Caco-2 (cell line): ENCODE measurements around the gene LRRC51. TPM values are rescaled to one million over a fixed set of nuclear protein-coding genes. Genes with fewer than 3 reads are reported as not detected.

Experiments used
- BruUV-seq: library from RNA; stranded (reverse); fragments of 400-500 nt; replicated peaks from 2 replicates; lab custom pipeline; 2021; lab: Mats Ljungman, UMichigan
- CTCF ChIA-PET: fragments of 300-600 bp; sonication (Branson Sonifier 250); formaldehyde crosslinking; loops from one replicate; lab custom pipeline; 2022; ENCODE audit warnings: antibody characterized with exemption; lab: Charles Lee
- POLR2A ChIA-PET: fragments of 300-600 bp; sonication (Branson Sonifier 250); formaldehyde crosslinking; loops from one replicate; lab custom pipeline; 2022; ENCODE audit warnings: antibody characterized with exemption; lab: Charles Lee
- DNase-seq, 2 experiments: peaks; one replicate each; pipeline versions ENCODE4 v3.0.0 to v3.0.0-alpha.2; 2020 to 2022
- H3K27me3 ChIP-seq: replicated peaks from 2 replicates; pipeline ENCODE4 v1.6.0; 2011; ENCODE audit warnings: low read length; ENCODE audit not compliant: control insufficient read depth, insufficient read depth
- H3K36me3 ChIP-seq: 2 replicates; pipeline ENCODE4 v1.5.1; 2011; ENCODE audit warnings: low read length; ENCODE audit not compliant: control insufficient read depth, insufficient read depth
- H3K4me1 ChIP-seq: fragments of 250-450 bp; sonication (Bioruptor Pico); 2 replicates; pipeline ENCODE4 v1.5.1; 2020; ENCODE audit warnings: mild to moderate bottlenecking
- H3K4me3 ChIP-seq: 2 replicates; pipeline ENCODE4 v1.5.1; 2011; ENCODE audit warnings: low read depth, mild to moderate bottlenecking, control low read depth, low read length
- H3K9me3 ChIP-seq: fragments of 250-450 bp; sonication (Bioruptor Pico); 2 replicates; pipeline ENCODE4 v1.5.1; 2020; ENCODE audit warnings: mild to moderate bottlenecking, moderate library complexity
- H3K27ac Mint-ChIP-seq: one replicate; pipeline ENCODE4 v1.8.0; 2022; ENCODE audit warnings: mixed read lengths; ENCODE audit not compliant: unreplicated experiment
- H3K27me3 Mint-ChIP-seq: one replicate; pipeline ENCODE4 v1.8.0; 2022; ENCODE audit warnings: mixed read lengths; ENCODE audit not compliant: insufficient read depth, unreplicated experiment
- H3K36me3 Mint-ChIP-seq: one replicate; pipeline ENCODE4 v1.8.0; 2022; ENCODE audit warnings: mild to moderate bottlenecking, mixed read lengths; ENCODE audit not compliant: insufficient read depth, unreplicated experiment
- H3K4me1 Mint-ChIP-seq: one replicate; pipeline ENCODE4 v1.8.0; 2022; ENCODE audit warnings: low read depth, mixed read lengths; ENCODE audit not compliant: unreplicated experiment
- H3K4me3 Mint-ChIP-seq: one replicate; pipeline ENCODE4 v1.8.0; 2022; ENCODE audit warnings: mild to moderate bottlenecking, moderate library complexity, mixed read lengths; ENCODE audit not compliant: unreplicated experiment
- H3K9me3 Mint-ChIP-seq: one replicate; pipeline ENCODE4 v1.8.0; 2022; ENCODE audit warnings: mixed read lengths; ENCODE audit not compliant: unreplicated experiment
- CTCF ChIP-seq, 2 experiments: fragments of 200-600 bp in 1 of 2; IDR thresholded peaks; 1 replicate in 1 of 2; 2 replicates in 1 of 2; pipeline versions ENCODE4 v1.5.1 to v1.8.0; 2011 to 2022; ENCODE audit warnings: antibody characterized with exemption in 1 of 2, control low read depth in 1 of 2, inconsistent platforms in 1 of 2, low read depth in 1 of 2, low read length in 1 of 2, mild to moderate bottlenecking in 1 of 2, moderate library complexity in 1 of 2; ENCODE audit not compliant: insufficient read depth in 1 of 2, severe bottlenecking in 1 of 2, unreplicated experiment in 1 of 2
- intact Hi-C: fragments of 100-400 bp; cut with micrococcal nuclease; formaldehyde crosslinking; loops from one replicate; pipeline ENCODE4 v1.10.0; 2022; ENCODE audit not compliant: unreplicated experiment
- total RNA-seq: library from RNA; stranded (reverse); gene quantifications from 2 replicates; pipeline ENCODE4 v1.2.3, GENCODE V29; 2022

The LRRC51 gene
- total RNA-seq, 1 experiment from 2014 or later = 13.8 TPM

- Histone ChIP-seq H3K27me3 (no peaks in the 10 kb centered on the region), H3K4me1 (peaks cover 31% of the 10 kb centered on the region), H3K9me3 (no peaks in the 10 kb centered on the region), H3K36me3 (no peaks in the 10 kb centered on the region), H3K4me3 (no peak overlapping the region)
- H3K27ac Mint-ChIP-seq = no peak overlapping the region
- CTCF ChIA-PET = no interaction called here
- no peak for TF ChIP-seq CTCF (IDR thresholded peaks at IDR 0.05; ENCODE audit: insufficient read depth in 1 of 2, low read depth in 1 of 2, low read length in 1 of 2, severe bottlenecking in 1 of 2, unreplicated experiment in 1 of 2)
- H3K9me3 Mint-ChIP-seq = no peaks in the 10 kb centered on the region
- POLR2A ChIA-PET = no interaction called here
- no peak overlapping the region for H3K4me3 Mint-ChIP-seq
- DNase-seq = no peak
- H3K4me1 Mint-ChIP-seq = peaks cover 12% of the 10 kb centered on the region
- intact Hi-C loops = no loop called here
- H3K36me3 Mint-ChIP-seq = peaks cover 31% of the 10 kb centered on the region
- BruUV-seq = no TSS peak
- H3K27me3 Mint-ChIP-seq = no peaks in the 10 kb centered on the region
Observed at GRCh38 chr11:72042064-72042745, 38.4 kb upstream of the LRRC51 start.

GRCh38 chr11:72045849-72046248, 34.8 kb upstream of the LRRC51 start:
- Histone ChIP-seq H3K4me1 (0 out of 2 replicates have a peak, but pooled peaks cover 3% of the 10 kb centered on the region), H3K4me3 (no peak overlapping the region), H3K36me3 (peaks cover 1% of the 10 kb centered on the region; the same call in 1 of the 2 replicates), H3K27me3 (no peaks in the 10 kb centered on the region), H3K9me3 (no peaks in the 10 kb centered on the region)
- BruUV-seq = no TSS peak
- no peak overlapping the region for H3K4me3 Mint-ChIP-seq
- POLR2A ChIA-PET = no interaction called here
- peaks cover 12% of the 10 kb centered on the region for H3K4me1 Mint-ChIP-seq
- TF ChIP-seq CTCF (IDR thresholded peaks at IDR 0.05; ENCODE audit: insufficient read depth in 1 of 2, low read depth in 1 of 2, low read length in 1 of 2, severe bottlenecking in 1 of 2, unreplicated experiment in 1 of 2) = no peak
- H3K9me3 Mint-ChIP-seq = no peaks in the 10 kb centered on the region
- intact Hi-C loops = no loop called here
- DNase-seq = no peak
- CTCF ChIA-PET = no interaction called here
- H3K27ac Mint-ChIP-seq = no peak overlapping the region
- no peaks in the 10 kb centered on the region for H3K27me3 Mint-ChIP-seq
- H3K36me3 Mint-ChIP-seq = peaks cover 37% of the 10 kb centered on the region

DNA sequence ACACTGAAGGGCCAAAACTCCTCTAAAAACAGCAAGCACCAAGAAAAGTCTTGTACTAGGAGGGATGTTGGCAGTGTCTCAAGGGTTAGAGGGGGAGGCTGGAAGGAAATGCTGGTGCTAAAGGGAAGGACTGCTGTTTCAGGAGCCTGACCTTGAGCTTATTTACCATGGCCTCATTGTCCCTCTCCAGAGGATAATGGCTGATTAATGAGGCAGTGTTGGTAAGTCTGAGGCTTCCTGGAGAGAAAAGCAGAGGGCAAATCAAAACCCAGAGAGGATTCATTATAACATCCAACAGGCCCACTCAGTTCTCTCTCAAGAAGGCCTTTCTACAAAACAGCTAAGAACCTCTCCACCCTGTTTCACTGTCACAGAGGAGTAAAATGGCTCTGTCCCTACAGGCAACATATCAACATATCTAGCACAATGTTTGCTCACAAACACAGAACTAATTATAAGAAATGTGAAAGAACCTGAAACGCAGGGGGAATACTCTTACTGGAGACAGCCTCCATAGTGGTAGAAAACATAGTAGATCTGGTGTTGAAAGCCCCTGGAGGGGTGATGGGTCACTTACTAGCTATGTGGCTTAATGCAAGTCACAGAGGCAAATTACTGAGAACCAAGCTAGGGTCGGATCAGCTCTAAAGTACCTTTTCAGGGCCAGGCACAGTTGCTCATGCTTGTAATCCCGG, 31.7 kb upstream of the LRRC51 start:
- intact Hi-C loops = no loop called here
- no peaks in the 10 kb centered on the region for H3K27me3 Mint-ChIP-seq
- CTCF ChIA-PET = interaction anchor here (0.7 to 1.4 kb wide), 3 partner anchors 9 to 41 kb away, joined by 3 to 8 read pairs (median 3); no protein-coding TSS in a partner anchor
- peaks cover 21% of the 10 kb centered on the region for H3K36me3 Mint-ChIP-seq
- H3K4me3 Mint-ChIP-seq = no peak overlapping the region
- Histone ChIP-seq H3K36me3 (peaks cover 3% of the 10 kb centered on the region; the same call in 1 of the 2 replicates), H3K4me3 (no peak overlapping the region), H3K4me1 (no peaks in the 10 kb centered on the region), H3K9me3 (no peaks in the 10 kb centered on the region), H3K27me3 (no peaks in the 10 kb centered on the region)
- H3K9me3 Mint-ChIP-seq = no peaks in the 10 kb centered on the region
- H3K4me1 Mint-ChIP-seq = no peaks in the 10 kb centered on the region
- no peak for TF ChIP-seq CTCF (IDR thresholded peaks at IDR 0.05; ENCODE audit: insufficient read depth in 1 of 2, low read depth in 1 of 2, low read length in 1 of 2, severe bottlenecking in 1 of 2, unreplicated experiment in 1 of 2)
- H3K27ac Mint-ChIP-seq = no peak overlapping the region
- DNase-seq = no peak
- POLR2A ChIA-PET = interaction anchor here (0.7 to 2.2 kb wide), 3 partner anchors 9 to 64 kb away, joined by 3 to 6 read pairs (median 3); partner anchors contain the start of gene ANAPC15
- no TSS peak for BruUV-seq
